Cardiac septum (tissue), 1 donor: ENCODE measurements around the gene KCNK4. TPM values are rescaled to one million over a fixed set of nuclear protein-coding genes. Genes with fewer than 3 reads are reported as not detected.
"Not testable (repeated sequence)": the region's sequence is repeated elsewhere in the genome, so short reads cannot be mapped to it uniquely, and the experiment has no call there.

ENCODE experiments used
- DNase-seq: peaks from one replicate; pipeline ENCODE4 v3.0.0-alpha.2; 2020; ENCODE audit warnings: low spot score
- intact Hi-C: fragments of 100-400 bp; cut with DNase I; formaldehyde crosslinking; loops from one replicate; pipeline ENCODE4 v1.14.0; 2022
- total RNA-seq: library from RNA; stranded (reverse); fragmentation: NEBNext Ultra II Directional; extraction: Animal tissue kit (Norgen Biotek cat#: 25700); gene quantifications from one replicate; pipeline ENCODE4 v1.2.1, GENCODE V29; 2021
- donor health status: DM: no; HTN: no; CAD: no.

The KCNK4 gene
- total RNA-seq, 1 donor from 2014 or later = not detected

DNA sequence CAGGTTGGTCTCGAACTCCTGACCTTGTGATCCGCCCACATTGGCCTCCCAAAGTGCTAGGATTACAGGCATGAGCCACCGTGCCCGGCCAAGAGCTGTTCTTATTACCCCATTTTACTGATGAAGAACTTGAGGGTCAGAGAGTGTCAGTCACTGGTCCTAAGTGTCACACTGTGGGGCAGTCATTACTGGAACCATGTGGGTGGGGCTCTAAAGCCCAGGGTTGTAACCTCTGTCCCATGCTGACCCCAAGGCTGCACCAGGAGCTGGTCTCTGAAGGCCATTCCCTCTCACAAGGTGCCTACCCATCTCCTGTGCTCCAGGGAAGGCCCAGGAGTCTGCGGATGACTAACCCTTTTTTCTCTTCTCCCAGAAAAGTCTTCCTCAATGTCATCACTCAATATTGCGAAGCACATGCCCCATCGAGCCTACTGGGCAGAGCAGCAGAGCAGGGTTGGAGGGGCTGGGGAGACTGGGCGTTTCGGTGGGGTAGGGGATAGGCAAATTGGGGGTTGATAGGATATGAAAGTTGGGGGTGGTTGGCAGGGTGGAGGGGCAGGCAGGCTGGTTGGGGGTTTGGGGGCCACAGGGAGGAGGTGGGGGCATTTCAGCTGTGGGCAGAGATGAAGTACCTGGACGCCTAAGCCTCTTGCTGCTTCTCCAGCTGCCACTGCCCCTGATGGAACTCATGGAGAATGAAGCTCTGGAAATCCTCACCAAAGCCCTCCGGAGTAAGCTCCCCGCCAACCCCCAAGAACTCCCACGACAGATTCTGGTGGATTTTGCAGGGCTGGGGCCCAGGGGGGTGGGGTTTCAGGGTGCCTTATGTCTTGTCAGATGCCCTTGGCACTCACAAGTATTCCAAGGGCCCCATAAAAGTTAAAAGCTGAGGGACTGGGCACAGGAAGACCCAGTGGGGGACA lies 12.3 kb downstream of the KCNK4 start:
- intact Hi-C loops = loop anchor here (2.0 to 5.0 kb wide), 3 partner anchors 19 to 51 kb away; partner anchors contain the start of genes BAD, GPR137 and PLCB3
- DNase-seq = no peak

GRCh38 chr11:64304032-64304315 lies 12.9 kb downstream of the KCNK4 start:
- DNase-seq = no peak
- intact Hi-C loops = loop anchor here (2.0 to 5.0 kb wide), 3 partner anchors 19 to 52 kb away; partner anchors contain the start of genes BAD, GPR137 and PLCB3

GRCh38 chr11:64304316-64305072 lies 13.4 kb downstream of the KCNK4 start:
- DNase-seq = peak; percentile 96
- intact Hi-C loops = loop anchor here (2.0 to 5.0 kb wide), 3 partner anchors 20 to 52 kb away; partner anchors contain the start of genes BAD, GPR137 and PLCB3

- intact Hi-C loops = loop anchor here (2.0 kb wide), 1 partner anchor 20 kb away; the partner anchor contains the start of genes BAD and GPR137
- DNase-seq = peak; percentile 100
Measured at GRCh38 chr11:64305075-64305690, 14.1 kb downstream of the KCNK4 start, which contains the start of gene ESRRA. TSS of gene ESRRA (plus strand) at chr11:64305524. CDS start at chr11:64307180, 1,656 bp downstream.

- DNase-seq = peak; percentile 93
- intact Hi-C loops = loop anchor here (2.0 kb wide), 1 partner anchor 21 kb away; the partner anchor contains the start of genes BAD and GPR137
Measured at GRCh38 chr11:64305691-64306562, 14.8 kb downstream of the KCNK4 start.

- intact Hi-C loops = no loop called here
- DNase-seq = no peak
Measured at GRCh38 chr11:64306563-64306875, 15.4 kb downstream of the KCNK4 start.

- no peak for DNase-seq
- intact Hi-C loops = no loop called here
Measured at GRCh38 chr11:64306876-64307622, 15.9 kb downstream of the KCNK4 start.

DNA sequence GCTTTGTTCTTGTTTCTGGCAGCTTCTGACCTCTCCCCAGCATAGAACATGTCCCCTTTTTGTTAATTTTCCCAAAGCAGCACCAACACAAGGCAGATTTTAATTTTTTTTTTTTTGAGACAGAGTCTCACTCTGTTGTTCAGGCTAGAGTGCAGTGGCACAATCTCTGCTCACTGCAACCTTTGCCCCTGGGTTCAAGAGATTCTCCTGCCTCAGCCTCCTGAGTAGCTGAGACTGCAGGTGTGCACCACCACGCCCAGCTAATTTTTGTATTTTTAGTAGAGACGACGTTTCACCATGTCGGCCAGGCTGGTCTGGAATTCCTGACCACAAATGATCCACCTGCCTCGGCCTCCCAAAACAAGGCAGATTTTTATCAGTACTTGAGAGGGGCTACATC lies 16.7 kb downstream of the KCNK4 start:
- DNase-seq, intact Hi-C loops: not testable (repeated sequence)

- DNase-seq = no peak
- intact Hi-C loops = no loop called here
Measured at GRCh38 chr11:64312947-64313346, 21.8 kb downstream of the KCNK4 start.

- intact Hi-C loops = no loop called here
- DNase-seq = peak; percentile 81
Measured at GRCh38 chr11:64313491-64314145, 22.5 kb downstream of the KCNK4 start.

GRCh38 chr11:64314146-64314804 lies 23.2 kb downstream of the KCNK4 start:
- intact Hi-C loops = no loop called here
- no peak for DNase-seq

- DNase-seq = no peak
- intact Hi-C loops = no loop called here
Measured at GRCh38 chr11:64314805-64315561, 23.9 kb downstream of the KCNK4 start.

- DNase-seq, intact Hi-C loops: not testable (repeated sequence)
Measured at GRCh38 chr11:64315667-64316526, 24.8 kb downstream of the KCNK4 start.

- DNase-seq = no peak
- intact Hi-C loops = no loop called here
Measured at GRCh38 chr11:64316672-64317324, 25.7 kb downstream of the KCNK4 start.

DNA sequence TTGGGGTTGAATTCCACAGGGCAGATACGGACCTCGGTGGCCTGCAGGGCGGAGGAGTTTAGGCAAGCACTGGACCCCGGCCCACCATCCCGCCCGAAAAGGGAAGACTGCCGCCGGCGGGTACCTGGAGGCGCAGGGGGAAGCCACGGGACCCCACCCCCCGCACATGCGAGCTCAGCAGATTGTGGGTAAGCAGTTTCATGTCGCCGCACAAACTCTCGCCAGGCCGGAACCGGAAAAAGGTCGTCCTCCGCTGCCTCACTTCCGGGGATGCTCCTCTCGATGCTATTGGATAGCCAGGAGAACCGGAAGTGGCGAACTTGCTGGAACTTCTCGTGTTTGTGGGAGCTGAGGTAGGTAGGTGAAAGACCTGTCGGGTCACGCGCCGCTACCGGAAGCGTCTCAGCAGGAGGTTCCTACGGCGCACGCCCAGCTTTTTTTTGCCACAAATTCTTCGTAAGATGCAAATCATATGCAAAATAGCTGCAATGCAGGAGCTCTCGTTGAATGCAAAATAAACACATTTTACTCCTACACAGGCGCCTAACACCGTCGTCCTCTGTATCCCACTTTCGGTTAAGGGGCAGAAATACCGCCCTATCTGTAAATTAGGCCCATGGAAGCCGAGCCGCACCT lies 26.3 kb downstream of the KCNK4 start, which contains the start of gene TRMT112:
Gene TRMT112 (minus strand): TSS at position 235 of the 636 bp plus-strand sequence. CDS start 33 bp downstream, at position 202.
- intact Hi-C loops = no loop called here

More for the DNA sequence above, 26.3 kb downstream of the KCNK4 start, which contains the start of gene TRMT112:
- DNase-seq = peak; percentile 97
